Esophagus squamous epithelium (tissue), 4 donors: Measurements from ENCODE around the gene LZTS3.
"Not testable (repeated sequence)": the region's sequence is repeated elsewhere in the genome, so short reads cannot be mapped to it uniquely, and the experiment has no call there.

Experiments
- POLR2A ChIP-seq, 4 donors: fragments of 450-650 bp; IDR thresholded peaks; one replicate each; pipeline ENCODE4 v1.6.1; 2017; ENCODE audit warnings: antibody characterized with exemption in 4 of 4, mild to moderate bottlenecking in 4 of 4, moderate library complexity in 3 of 4
- TF ChIP-seq, protein P1 (sequence below), 6 experiments: fragments of 450-650 bp in 4 of 6; fragments of 200-600 bp in 2 of 6; sonication (generic) in 2 of 6; IDR thresholded peaks; one replicate each; pipeline ENCODE4 v1.5.1; 2016 to 2019; ENCODE audit warnings: antibody characterized with exemption in 6 of 6, mild to moderate bottlenecking in 4 of 6, moderate library complexity in 4 of 6

DNA sequence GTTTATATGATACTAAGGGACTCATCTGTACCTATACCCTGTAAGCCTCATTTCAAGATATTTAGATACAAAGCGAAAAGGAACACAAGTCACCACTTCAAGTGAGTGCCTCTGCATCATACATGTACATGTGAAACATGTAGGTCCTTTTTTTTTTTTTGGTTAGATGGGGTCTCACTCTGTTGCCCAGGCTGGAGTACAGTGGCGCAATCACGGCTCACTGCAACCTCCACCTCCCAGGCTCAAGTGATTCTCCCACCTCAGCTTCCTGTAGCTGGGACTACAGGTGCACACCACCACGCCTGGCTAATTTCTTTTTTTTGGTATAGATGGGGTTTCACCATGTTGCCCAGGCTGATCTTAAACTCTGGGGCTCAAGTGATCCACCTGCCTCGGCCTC lies 9.1 kb upstream of the LZTS3 start:
- TF ChIP-seq, protein P1, sequence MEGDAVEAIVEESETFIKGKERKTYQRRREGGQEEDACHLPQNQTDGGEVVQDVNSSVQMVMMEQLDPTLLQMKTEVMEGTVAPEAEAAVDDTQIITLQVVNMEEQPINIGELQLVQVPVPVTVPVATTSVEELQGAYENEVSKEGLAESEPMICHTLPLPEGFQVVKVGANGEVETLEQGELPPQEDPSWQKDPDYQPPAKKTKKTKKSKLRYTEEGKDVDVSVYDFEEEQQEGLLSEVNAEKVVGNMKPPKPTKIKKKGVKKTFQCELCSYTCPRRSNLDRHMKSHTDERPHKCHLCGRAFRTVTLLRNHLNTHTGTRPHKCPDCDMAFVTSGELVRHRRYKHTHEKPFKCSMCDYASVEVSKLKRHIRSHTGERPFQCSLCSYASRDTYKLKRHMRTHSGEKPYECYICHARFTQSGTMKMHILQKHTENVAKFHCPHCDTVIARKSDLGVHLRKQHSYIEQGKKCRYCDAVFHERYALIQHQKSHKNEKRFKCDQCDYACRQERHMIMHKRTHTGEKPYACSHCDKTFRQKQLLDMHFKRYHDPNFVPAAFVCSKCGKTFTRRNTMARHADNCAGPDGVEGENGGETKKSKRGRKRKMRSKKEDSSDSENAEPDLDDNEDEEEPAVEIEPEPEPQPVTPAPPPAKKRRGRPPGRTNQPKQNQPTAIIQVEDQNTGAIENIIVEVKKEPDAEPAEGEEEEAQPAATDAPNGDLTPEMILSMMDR (IDR thresholded peaks at IDR 0.05), result not testable (repeated sequence)
- not testable (repeated sequence) for TF ChIP-seq POLR2A (IDR thresholded peaks at IDR 0.05)
